Measurements from ENCODE around the gene GRK2. TPM values are rescaled to one million over a fixed set of nuclear protein-coding genes. Genes with fewer than 3 reads are reported as not detected.

GRK2 gene
- total and polyA plus RNA-seq, 9 of the 15 experiments (the other 6 are each of a cell fraction or from before 2014, with no cell fraction given) = 0.24 to 95.8 (median 56.5) TPM

- TF ChIP-seq FOXM1 (IDR thresholded peaks at IDR 0.05; ENCODE audit: low read depth) (no peak), FOXM1 (CRISPR knock-in tag; IDR thresholded peaks at IDR 0.05; ENCODE audit: low read depth) (no peak), ESRRB (CRISPR knock-in tag; IDR thresholded peaks at IDR 0.05; ENCODE audit: borderline replicate concordance) (no peak), CBFA2T2 (conservative IDR thresholded peaks at IDR 0.05) (no peak), TAF15 (IDR thresholded peaks at IDR 0.05; ENCODE audit: low read depth, low read length) (no peak), ZNF24 (IDR thresholded peaks at IDR 0.05) (no peak), ZNF639 (CRISPR knock-in tag; conservative IDR thresholded peaks at IDR 0.05 in 1 of 2, IDR thresholded peaks at IDR 0.05 in 1 of 2) (no peak), ZNF239 (CRISPR knock-in tag; IDR thresholded peaks at IDR 0.05) (no peak), EWSR1 (IDR thresholded peaks at IDR 0.05; ENCODE audit: borderline replicate concordance, low read depth, partially characterized antibody) (no peak), ZNF121 (CRISPR knock-in tag; conservative IDR thresholded peaks at IDR 0.05) (no peak), ZNF444 (CRISPR knock-in tag; IDR thresholded peaks at IDR 0.05) (no peak), CREM (IDR thresholded peaks at IDR 0.05; ENCODE audit: low read depth) (peak; percentile 1; the same call in 1 of the 2 replicates), U2AF2 (optimal IDR thresholded peaks at IDR 0.05; ENCODE audit: low read depth, low read length) (no peak), KLF16 (IDR thresholded peaks at IDR 0.05) (no peak), SMAD3 (CRISPR knock-in tag; conservative IDR thresholded peaks at IDR 0.05) (no peak), ZEB2 (IDR thresholded peaks at IDR 0.05) (no peak), ZNF165 (CRISPR knock-in tag; IDR thresholded peaks at IDR 0.05; ENCODE audit: borderline replicate concordance) (no peak), VEZF1 (CRISPR knock-in tag; IDR thresholded peaks at IDR 0.05) (peak; percentile 95), KDM5B (IDR thresholded peaks at IDR 0.05; ENCODE audit: insufficient replicate concordance, low read depth, low read length) (no peak), KAT7 (CRISPR knock-in tag; IDR thresholded peaks at IDR 0.05; ENCODE audit: borderline replicate concordance) (no peak), ZBTB12 (CRISPR knock-in tag; IDR thresholded peaks at IDR 0.05) (no peak), MAFK (IDR thresholded peaks at IDR 0.05; ENCODE audit: low read length) (no peak), ETV1 (tag; conservative IDR thresholded peaks at IDR 0.05; ENCODE audit: low read depth) (no peak), ZKSCAN3 (CRISPR knock-in tag; IDR thresholded peaks at IDR 0.05) (no peak), TFE3 (CRISPR knock-in tag; IDR thresholded peaks at IDR 0.05) (no peak)
Measured at GRCh38 chr11:67289226-67289650, 23.0 kb downstream of the GRK2 start, which contains the start of gene ANKRD13D (continued).

Data from K562 (cell line).